Heart left ventricle (tissue), 13 donors: ENCODE results near the gene CEP131.

ENCODE experiments used
- CTCF ChIP-seq, 12 donors: fragments of 200-600 bp; sonication (generic) in 4 of 12; IDR thresholded peaks; one replicate each; pipeline versions ENCODE4 v1.5.0 to v1.8.0; 2018 to 2022; ENCODE audit warnings: antibody characterized with exemption in 12 of 12, mild to moderate bottlenecking in 5 of 12
- POLR2A ChIP-seq, 2 donors: fragments of 450-650 bp; IDR thresholded peaks; one replicate each; pipeline ENCODE4 v1.6.1; 2017; ENCODE audit warnings: antibody characterized with exemption in 2 of 2, mild to moderate bottlenecking in 2 of 2, moderate library complexity in 2 of 2
- donor health status: ischemic (EF 13 %, LVEDD 7.1; RV severe dilation, severe dysfunction).
- donor health status: DM: no; HTN: yes; CAD: no.
- donor health status: DM: no; HTN: no; CAD: no.
- donor health status: ischemic (EF 25% LVEDD 6.9; RV normal size, moderate dysfunction).
- donor health status: ischemic (EF 25% LVEDD 5.7; RV mildly dilated, moderate dysfunction).
- donor health status: ischemic (EF 35%, LVEDD 5.7; RV mildly dilated, moderate dysfunction).
- donor health status: nonischemic (EF 11% LVEDD 7.7; RV severe dilation, severe dysfunction).
- donor health status: DM: yes; HTN: yes; CAD: no.
- donor health status: PGD.
- donor health status: ischemic (EF 29% LVEDD 5.4; RV normal size, mild dysfunction).
- donor health status: nonischemic (EF 23%, LVEDD 6.1; RV moderate dilation, normal function).

GRCh38 chr17:81187120-81187519 lies 35.6 kb downstream of the CEP131 start:
- TF ChIP-seq CTCF (IDR thresholded peaks at IDR 0.05) (no peak), POLR2A (IDR thresholded peaks at IDR 0.05) (no peak)
